GM18499 (cell line): ENCODE results near the gene TAS1R3.

ENCODE experiments used
- ATAC-seq: cut with Tn5 transposase; IDR thresholded peaks from one replicate; pipeline ENCODE4 v1.9.1; 2021; ENCODE audit warnings: moderate number of reproducible peaks; ENCODE audit not compliant: insufficient read depth, unreplicated experiment

The TAS1R3 gene

DNA sequence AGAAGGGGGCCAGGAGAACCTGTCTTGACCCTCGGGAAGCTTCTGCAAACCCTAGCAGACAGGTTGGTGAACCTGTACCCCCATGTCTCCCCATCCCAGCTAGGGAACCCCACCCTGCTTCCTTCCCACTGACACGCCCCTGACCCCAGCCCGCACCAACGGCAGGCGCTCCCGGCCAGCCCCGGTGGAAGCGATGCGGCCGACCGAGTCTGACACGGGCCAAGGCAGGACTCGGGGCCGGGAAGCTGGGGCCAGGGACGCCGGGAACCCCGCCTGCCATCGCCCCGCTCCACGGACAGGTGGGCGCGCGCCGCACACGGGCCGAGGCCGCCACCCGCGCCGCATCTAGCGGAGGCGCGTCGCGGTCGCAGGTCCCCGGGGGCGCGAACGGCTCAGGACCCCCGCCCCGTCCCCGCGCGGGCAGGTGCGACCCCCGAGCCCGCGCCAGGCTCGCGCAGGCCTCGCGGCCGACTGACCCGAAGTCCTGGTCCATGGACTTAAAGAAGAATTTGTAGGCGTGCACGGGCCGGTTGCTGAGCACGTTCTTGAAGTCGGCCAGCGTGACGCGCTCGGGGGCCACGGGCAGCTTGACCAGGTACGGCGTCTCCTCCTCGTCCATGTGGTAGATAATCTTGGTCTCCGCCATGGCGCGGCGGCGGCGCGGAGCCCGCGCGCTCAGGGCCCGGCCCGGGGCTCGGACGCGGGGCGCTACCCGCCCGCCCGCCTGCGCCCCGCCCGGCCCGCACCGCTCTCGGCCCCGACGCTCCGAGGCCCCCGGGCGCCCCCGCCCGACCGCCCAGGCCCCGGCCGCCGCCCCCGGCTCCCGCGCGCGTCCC lies 17.6 kb downstream of the TAS1R3 start:
- ATAC-seq: no peak

DNA sequence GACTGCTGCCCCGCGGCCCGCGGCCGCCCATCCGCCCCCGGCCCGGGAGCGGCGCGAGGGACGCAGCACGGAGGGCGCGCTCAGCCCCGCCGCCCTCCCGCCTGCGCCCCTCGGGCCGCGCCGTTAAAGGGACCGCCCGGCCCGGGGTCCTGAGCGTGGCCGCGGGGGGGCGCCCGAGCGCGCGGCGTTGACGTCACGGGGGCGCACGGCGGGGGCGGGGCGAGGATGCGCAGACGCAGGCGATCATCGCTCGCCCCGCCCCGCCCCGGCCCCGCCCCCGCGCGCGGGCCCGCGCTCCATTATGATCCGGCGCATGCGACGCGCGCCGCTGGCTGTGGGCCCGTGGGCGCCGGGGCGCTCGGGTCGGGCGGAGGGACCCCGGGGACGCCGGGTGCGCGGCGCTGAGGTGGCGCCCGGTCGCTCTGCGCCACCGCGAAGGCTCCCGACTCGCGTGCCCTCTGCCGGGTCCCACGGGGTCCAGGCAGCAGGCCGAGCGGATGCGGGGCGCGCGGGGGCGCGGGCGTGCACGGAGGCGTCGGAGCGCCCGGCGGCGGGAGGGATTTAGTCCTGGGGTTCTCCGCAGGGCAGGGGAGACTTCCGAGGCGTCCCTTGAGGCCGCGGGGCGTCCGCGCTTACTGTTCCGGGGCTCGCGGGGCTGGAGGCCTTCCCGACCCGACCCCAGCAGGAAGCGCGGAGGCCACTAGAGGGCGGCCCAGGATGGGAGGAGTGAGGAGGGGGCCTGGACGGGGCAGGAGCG lies 18.4 kb downstream of the TAS1R3 start, which contains the start of gene DVL1:
Gene DVL1, minus strand, starts transcription at position 163 of the 757 bp plus-strand sequence. CDS start 353 bp downstream, outside the sequence.
- ATAC-seq: no peak

DNA sequence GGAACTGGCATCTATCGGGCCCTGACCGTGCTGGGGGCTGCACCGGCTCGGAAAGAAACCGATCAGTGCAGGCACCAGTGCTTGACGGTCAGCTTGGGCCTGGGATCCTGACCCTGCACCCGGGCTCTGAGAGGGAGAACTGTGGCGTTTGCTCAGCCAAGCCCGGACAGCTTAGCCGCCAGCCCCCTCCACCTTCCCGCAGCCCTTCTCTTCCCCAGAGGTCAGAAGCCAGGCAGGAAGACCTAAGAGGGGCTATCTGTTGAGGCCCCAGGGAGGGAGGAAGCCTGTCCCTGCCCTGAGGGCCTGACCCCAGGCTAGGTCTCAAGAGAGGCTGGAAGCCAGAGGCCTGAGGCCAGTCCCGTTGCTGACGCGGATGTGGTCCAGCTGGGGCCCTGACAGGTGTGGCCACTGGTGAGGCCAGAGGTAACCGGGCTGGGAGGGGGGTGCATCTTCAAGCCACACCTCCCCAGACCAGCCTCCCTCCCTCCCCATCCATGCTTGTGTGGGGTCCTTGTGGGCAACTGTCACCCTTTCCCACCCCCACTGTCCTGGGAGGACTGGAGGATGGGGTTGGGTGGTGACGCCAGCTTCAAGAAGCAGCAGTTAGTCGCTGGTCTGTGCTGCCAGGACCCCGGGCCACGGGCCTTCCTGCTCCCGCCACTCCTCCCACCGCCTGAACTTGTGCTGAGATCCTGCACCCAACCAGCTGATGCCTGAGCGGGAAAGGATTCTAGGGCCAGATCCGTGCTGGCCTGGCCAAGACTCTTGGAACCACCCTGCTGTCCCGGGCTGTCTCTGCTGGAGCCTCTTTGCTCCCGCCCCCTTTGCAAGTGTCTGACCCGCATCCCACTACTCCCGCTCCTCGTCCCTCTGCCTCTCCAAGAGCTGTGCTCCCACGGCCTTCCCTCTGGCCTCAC lies 20.7 kb downstream of the TAS1R3 start:
- ATAC-seq: no peak

DNA sequence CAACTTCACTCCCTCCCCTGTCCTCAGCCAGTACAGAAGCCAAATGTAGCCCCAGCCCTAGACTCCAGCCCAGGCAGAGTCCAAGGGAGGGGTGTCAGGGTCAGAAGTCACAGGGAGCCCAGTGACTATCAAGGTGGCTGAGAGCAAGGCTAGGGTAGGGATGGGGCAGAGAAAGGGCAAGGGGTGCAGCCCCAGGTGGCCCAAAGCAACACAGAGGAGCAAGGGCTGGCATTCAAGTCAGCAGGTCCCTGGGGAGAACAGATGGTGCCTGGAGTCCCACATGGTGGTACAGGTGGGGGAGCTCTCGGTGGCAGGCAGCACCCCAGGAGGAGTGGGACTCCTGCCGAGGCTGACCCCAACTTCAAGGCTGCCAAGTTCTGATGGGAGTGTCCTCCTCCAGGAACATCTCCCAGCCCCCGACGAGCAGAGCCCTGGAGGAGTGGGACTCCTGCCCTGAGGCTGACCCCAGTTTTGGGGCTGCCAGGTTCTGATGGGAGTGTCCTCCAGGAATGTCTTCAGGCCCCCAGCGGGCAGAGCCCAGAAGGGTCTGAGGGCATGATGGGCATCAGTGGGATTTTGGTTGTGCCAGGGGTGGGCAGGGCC lies 21.8 kb downstream of the TAS1R3 start:
- no peak for ATAC-seq

DNA sequence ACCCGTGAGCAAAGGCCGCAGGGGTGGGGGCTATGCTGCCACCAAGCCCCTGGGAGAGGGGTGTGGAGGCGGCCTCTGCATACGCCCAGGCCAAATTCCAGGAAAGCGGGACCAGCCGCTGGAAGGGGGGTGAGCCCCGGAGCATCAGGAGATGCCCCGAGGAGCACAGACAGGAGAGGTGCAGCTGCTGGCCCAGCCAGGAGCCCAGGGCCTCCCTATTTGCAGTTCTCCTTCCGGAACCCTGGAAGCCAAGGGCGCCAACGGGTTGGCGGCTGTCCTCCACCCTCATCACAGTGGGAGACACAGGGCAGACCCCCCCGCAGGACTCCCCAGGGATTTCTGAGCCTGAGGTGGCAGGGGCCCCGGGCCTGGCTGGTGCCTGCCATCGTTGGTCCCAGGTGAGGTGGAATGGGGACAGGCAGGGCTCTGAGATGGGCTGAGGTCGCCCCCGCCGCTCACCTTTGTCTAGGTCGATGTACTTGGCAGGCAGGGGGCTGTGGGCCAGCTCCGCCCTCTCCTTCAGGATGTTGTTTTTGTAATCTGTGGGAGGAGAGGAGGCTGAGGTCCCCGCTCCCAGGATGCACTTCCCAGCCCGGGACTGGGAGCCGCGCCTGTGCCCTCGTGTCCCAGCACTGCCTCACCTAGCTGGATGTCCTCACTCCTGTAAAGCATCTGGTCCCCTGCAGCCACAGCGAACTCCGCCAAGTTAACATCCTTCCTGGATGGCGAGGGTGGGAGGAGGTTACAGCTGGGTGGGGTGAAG lies 22.5 kb downstream of the TAS1R3 start:
- ATAC-seq: no peak

DNA sequence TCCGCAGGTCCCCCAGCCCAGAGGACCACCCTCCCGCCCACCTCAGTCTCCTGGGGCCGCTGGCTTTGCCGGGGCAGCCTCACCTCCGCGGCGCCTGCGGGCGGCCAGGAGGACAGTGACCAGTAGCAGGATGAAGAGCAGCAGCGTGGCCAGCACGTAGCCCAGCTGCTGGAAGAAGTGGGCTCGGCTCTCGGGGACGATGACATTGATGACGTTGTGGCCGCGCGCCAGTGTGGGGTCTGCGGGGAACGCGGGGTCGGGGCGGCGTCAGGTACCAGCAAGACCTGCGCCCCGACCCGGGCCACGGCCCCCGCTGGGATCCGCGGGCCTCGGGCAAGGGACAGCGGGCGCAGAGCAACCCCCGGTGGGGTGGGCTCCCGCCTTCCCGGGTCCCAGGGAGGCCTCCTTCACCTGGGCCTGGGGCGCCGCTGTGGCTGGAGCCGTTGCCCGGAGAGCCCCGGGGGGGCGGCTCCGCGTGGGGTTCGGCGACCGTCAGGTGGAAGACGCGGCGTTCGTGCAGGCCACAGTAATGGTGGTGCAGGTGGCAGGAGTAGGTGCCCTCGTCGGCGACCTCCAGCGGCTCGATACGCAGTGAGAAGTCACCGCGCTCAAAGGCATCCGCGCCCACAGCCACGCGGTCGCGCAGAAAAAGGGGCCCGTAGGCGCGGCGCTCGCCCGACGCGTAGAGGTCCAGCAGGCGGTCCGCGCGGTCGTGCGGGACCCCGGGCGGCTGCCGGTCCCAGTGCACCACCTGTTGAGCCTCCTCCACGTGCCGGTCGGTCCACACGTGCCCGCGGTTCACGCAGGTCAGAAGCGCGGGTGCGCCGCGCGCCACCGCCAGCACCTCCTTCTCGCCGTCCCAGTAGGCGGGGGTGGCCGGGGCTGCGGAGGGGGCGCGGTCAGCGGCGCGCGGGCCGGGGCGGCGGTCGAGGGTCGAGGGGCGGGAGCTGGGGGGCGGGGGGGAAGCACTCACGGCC lies 23.5 kb downstream of the TAS1R3 start:
- no peak for ATAC-seq

DNA sequence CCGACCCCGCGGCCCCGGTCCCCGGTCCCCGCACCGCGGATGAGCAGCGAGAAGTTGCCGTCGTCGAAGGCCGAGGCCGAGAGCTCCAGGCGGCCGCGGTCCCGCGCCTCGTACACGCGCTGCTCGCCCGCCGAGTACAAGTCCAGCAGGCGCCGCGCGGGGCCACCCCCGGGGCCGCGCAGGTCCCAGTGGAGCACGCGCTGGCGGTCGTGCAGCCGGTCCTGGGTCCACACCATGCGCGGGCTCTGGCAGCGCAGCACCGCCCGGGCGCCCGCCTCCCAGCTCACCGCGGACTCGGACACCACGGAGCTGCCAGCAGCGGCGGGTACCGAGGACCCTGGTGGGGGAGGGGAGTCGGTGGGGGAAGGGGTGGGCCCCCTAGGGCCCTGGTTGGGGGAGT lies 24.3 kb downstream of the TAS1R3 start:
- no peak for ATAC-seq

DNA sequence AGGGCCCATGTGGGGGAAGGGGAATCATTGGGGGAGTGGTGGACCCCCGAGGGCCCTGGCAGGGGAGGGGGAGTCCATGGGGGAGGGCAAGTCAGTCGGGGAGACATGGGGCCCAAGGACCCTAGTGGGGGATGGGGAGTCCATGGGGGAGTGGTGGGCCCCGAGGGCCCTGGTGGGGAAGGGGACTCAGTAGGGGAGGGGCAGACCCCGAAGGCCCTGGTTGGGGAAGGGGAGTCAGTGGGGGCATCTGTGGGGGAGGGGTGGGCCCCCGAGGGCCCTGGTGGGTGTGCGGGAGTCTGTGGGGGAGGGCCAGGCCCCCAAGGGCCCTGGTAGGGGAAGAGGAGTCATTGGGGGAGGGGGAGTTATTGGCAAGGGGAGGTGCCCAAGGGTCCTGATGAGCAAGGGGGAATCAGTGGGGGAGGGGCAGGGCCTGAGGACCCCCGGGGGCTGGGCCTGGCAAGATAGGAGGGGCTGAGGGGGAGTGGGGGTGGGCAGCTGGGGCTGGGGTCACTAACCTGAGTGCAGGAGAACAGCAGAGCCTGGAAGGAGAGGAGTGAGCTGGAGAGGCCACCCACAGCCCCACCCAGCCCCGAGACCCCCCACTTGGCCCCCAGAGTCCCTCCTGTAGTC lies 25.2 kb downstream of the TAS1R3 start:
- no peak for ATAC-seq

DNA sequence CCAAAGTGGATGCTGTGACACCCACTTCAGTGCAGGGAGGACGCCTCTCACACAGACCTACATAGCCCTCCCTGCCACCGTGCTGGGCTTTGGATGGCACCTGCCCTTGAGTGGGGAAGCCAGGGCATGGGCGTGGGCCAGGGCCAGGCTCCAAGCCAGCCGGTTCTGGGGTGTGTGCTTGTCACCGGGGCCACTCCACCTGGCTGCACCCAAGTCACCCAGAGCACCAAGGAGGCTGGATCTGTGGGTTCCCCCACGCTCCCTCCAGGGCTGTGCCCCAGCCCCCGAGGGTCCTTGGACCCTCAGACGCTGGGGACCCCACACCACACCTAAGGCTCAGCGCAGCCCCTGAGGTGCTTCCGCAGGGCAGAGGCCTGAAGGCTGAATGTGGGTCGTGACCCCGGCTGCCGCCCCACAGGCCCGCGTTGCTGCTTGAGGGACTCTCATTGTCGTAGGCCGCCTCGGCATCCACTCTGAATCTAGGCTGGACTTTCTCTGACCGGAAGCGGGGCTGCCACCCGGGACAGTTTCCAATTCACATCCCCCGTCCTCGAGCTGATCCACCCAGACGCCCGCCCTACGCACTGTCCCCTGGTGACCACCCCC lies 25.8 kb downstream of the TAS1R3 start:
- no peak for ATAC-seq

DNA sequence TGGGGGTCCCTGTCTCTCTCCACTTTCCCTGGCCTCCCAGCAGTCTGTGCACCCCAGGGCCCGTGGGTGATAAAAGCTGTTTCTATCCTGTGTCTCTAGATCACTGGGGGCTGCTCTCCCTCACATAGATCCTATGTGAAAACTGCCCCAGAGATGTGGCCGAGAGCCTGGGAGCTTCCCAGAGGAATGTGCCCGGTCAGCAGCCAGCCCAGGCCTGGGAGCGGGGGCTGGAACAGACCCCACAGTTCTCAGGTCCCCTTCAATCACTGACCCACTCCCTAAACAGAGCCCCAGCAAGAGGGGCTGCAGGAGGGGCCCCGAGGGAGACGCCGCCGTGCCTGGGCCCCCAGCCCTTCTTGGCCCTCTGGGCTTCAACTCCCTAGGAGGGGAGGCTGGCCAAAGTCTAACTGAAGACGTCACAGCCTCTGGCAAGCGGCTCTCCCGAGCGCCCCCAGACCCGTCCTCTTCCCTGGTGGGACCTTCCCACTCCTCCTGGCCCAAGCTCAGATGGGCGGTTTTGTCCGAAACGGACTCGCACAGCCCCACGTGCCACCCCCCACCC lies 26.9 kb downstream of the TAS1R3 start:
- ATAC-seq: no peak

DNA sequence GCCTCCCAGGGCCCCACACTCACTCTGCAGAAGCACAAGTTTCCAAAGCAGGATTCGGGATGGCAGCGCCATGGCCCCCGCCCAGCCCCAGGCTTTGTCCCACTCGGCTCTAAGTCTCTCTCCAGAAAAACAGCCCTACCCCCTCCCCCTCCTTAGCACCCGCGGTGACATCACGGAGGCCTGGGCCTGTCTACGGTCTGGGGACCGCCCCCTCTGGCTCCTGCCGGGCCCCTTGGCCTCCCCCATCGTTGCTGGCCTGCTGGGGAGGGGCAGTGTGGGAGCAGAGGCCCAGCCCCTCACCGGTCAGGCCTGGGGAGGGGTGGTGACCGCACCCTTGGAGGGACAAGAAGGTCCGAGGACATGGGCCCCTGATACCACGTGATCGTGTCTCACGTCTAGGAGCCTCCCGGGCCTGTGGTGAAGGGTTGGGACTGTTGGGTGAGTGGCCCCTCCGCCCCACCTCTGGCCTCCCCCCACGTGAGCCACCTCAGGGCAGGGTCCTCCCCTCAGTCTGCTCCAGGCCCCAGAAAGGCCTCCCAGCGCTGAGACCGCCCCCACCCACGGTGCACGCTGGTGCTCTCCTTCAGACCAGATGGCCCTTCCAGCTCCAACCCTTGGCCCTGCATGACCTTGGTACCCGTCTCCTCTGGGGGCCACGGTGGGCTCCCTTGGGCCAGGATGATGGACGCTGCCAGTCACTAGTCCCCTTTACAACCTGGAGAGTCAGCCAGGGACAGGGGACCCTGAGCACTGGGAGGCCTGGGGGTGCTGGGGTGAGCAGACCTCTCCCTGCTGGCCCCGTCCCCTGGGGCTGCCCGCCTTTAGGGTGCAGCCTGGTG lies 27.6 kb downstream of the TAS1R3 start, which contains the start of gene MXRA8:
Gene MXRA8, minus strand, starts transcription at position 123 of the 839 bp plus-strand sequence. Its CDS starts 51 bp downstream, at position 72.
- ATAC-seq: no peak

DNA sequence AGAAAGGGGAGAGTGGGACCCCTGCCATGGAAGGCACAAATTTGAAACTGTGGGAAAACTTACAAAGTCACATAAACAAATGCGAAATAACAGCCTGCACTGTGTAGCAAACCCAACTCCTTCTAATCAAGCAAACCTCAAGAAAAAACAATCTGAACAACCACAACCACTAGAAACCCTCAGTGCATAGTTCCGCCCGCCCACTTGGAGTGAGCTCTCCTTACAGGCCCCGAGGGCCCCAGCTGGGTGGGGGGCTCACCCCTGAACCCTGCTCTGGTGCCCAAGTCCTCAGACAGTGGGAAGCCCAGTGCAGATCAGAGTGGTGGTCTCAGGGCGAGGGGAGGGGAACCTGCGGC lies 28.2 kb downstream of the TAS1R3 start:
- no peak for ATAC-seq

DNA sequence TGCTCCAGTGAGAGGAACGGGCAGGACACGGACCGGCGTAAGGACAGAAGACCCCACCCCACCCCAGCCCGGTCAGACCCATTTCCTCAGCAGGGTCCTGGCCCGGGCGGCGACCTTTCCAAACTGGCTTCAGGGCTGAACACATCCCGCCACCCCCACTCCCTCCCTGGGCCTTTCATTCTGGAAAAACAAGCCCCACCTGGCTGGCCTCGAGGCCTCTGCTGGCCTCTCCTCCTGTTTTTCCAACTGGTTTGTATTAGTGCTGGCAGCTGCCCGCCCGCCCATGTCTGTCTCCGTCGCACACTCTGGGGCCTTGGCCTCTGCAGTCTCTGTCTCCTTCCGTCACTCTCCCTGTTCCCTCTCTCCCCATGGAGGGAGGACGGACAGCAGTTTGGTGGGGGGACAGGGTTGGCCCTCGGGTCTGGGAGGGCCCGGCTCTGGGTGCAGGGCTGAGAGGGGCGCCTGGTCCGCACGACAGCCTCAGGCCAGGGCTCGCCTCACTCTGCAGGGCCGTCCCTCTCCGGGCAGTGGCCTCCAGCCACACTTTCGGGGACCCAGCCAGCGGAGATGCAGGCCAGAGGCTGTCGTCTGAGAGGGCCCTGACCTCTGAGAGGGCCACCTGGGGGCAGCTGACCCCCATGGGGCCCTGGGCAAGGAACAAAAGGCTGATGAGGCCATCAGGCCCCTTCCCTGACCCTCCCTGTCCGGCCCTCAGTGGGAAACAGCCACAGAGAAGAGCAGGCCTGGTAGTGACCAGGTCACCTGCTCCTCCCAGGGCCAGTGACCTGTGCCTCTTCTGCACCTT lies 28.8 kb downstream of the TAS1R3 start:
- no peak for ATAC-seq

DNA sequence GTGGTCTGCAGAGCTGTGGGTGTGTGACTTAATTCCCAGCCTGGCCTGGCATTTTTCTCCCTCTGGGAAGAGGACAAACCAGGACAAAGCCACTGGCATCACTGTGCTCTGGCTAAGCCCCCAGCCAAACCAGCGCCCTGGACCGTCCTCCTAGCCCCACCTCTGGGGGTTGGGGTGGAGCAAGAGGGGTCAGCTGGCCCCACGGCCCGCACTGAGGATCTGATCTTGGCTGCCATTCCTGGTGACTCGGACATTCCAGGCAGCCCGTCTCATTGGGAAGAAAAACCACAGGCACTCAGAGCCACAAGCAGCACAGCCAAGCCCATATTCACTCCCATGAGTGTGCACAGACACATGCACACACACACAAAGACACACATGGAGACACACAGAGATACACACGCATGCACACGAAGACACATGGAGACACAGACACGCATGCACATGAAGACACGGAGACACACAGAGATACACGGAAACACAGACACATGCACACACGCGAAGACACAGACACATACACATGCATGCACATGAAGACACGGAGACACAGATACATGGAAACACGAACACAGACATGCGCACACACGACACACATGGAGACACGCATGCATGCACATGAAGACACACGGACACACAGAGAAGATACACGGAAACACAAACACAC lies 29.6 kb downstream of the TAS1R3 start:
- no peak for ATAC-seq
